Lower leg skin (tissue), 4 donors: Measurements from ENCODE around the gene C11orf98. TPM values are rescaled to one million over a fixed set of nuclear protein-coding genes. Genes with fewer than 3 reads are reported as not detected.
A peak's percentile ranks its signal among the peaks of the same experiment; 100 is the strongest.

Experiments used
- DNase-seq, 2 donors: peaks; one replicate each; pipeline ENCODE4 v3.0.0-alpha.2; 2019; ENCODE audit warnings: low spot score in 2 of 2
- H3K4me3 ChIP-seq: fragments of 200-600 bp; sonication (generic); 2 replicates; pipeline ENCODE4 v1.5.1; 2017; ENCODE audit warnings: mild to moderate bottlenecking, low read depth; ENCODE audit not compliant: poor library complexity, severe bottlenecking
- CTCF ChIP-seq, 3 donors: fragments of 450-650 bp; IDR thresholded peaks; one replicate each; pipeline ENCODE4 v1.5.1; 2016; ENCODE audit warnings: antibody characterized with exemption in 3 of 3, mild to moderate bottlenecking in 3 of 3, moderate library complexity in 2 of 3
- POLR2A ChIP-seq, 2 donors: fragments of 450-650 bp; IDR thresholded peaks; one replicate each; pipeline ENCODE4 v1.6.1; 2016 to 2017; ENCODE audit warnings: antibody characterized with exemption in 2 of 2, mild to moderate bottlenecking in 1 of 2, moderate library complexity in 1 of 2
- WGBS, 2 donors: methylation state at CpG; one replicate each; pipeline ENCODE4 v1.1.5; 2018; 5-methylcytosine and 5-hydroxymethylcytosine counted together
- intact Hi-C: fragments of 100-400 bp; cut with DNase I; formaldehyde crosslinking; loops from one replicate; pipeline ENCODE4 v1.15.0; 2023; ENCODE audit warnings: low total_unique reads
- total RNA-seq, 4 donors: library from RNA; depleted of rRNA; stranded (reverse); fragments of >200 nt; gene quantifications; one replicate each; pipeline ENCODE4 v1.1.0, GENCODE V29; 2016

Gene C11orf98
- total RNA-seq, 4 donors from 2014 or later = 21.3 to 58.4 (median 31.4) TPM

- intact Hi-C loops = loop anchor here (10.0 kb wide), 1 partner anchor 325 kb away; no protein-coding TSS in a partner anchor
- H3K4me3 ChIP-seq = peak overlapping the region; percentile 28
- TF ChIP-seq POLR2A (IDR thresholded peaks at IDR 0.05) (no peak), CTCF (IDR thresholded peaks at IDR 0.05) (no peak)
- peak; percentile 99 for DNase-seq
- 0 to 2% methylated on average over 47 of the region's 47 CpGs for WGBS, 2 donors
Observed at GRCh38 chr11:62709247-62710000, 44.4 kb upstream of the C11orf98 start.

GRCh38 chr11:62708793-62709192 lies 43.8 kb upstream of the C11orf98 start:
- DNase-seq = peak in 1 of 2 donors; percentile 39
- TF ChIP-seq CTCF (IDR thresholded peaks at IDR 0.05) (no peak), POLR2A (IDR thresholded peaks at IDR 0.05) (no peak)
- 0 to 2% methylated on average over 7 of the region's 7 CpGs for WGBS, 2 donors
- intact Hi-C loops = loop anchor here (10.0 kb wide), 1 partner anchor 324 kb away; no protein-coding TSS in a partner anchor
- H3K4me3 ChIP-seq = peak overlapping the region; percentile 28

GRCh38 chr11:62708392-62708791 lies 43.4 kb upstream of the C11orf98 start:
- no peak overlapping the region for H3K4me3 ChIP-seq
- TF ChIP-seq POLR2A (IDR thresholded peaks at IDR 0.05) (no peak), CTCF (IDR thresholded peaks at IDR 0.05) (no peak)
- 68 to 75% methylated on average over 5 of the region's 5 CpGs for WGBS, 2 donors
- intact Hi-C loops = loop anchor here (10.0 kb wide), 1 partner anchor 324 kb away; no protein-coding TSS in a partner anchor
- no peak for DNase-seq

GRCh38 chr11:62707277-62707861 lies 42.4 kb upstream of the C11orf98 start, which contains the start of the genes BSCL2 and GNG3:
Gene BSCL2 (minus strand): TSS chr11:62707424. CDS start chr11:62707195, 229 bp downstream.
Gene GNG3 (plus strand): TSS chr11:62707676. CDS start chr11:62708296, 620 bp downstream.
- no peak for TF ChIP-seq POLR2A (IDR thresholded peaks at IDR 0.05)
- no peak for TF ChIP-seq CTCF (IDR thresholded peaks at IDR 0.05)
- no peak for DNase-seq
- 84 to 90% methylated on average over 9 to 10 of the region's 10 CpGs for WGBS, 2 donors
- peak within 1 kb of the TSS; percentile 24 for H3K4me3 ChIP-seq
- intact Hi-C loops = loop anchor here (10.0 kb wide), 1 partner anchor 323 kb away; no protein-coding TSS in a partner anchor

- DNase-seq = no peak
- WGBS, 2 donors = 80 to 82% methylated on average over 8 of the region's 8 CpGs
- peak overlapping the region; percentile 24 for H3K4me3 ChIP-seq
- intact Hi-C loops = loop anchor here (10.0 kb wide), 1 partner anchor 322 kb away; no protein-coding TSS in a partner anchor
- TF ChIP-seq CTCF (IDR thresholded peaks at IDR 0.05) (no peak), POLR2A (IDR thresholded peaks at IDR 0.05) (no peak)
Observed at GRCh38 chr11:62706850-62707247, 41.8 kb upstream of the C11orf98 start.
